GM12878 (cell line): ENCODE results near the gene CSDE1. TPM values are rescaled to one million over a fixed set of nuclear protein-coding genes. Genes with fewer than 3 reads are reported as not detected.

Experiments used
- BHLHE40 ChIP-seq, 2 experiments: fragments of 450-650 bp in 1 of 2; IDR thresholded peaks; 2 replicates each; pipeline ENCODE4 v1.6.1; 2011 to 2017; ENCODE audit warnings: low read depth in 2 of 2, borderline replicate concordance in 1 of 2, improper control_type of control experiment in 1 of 2, low read length in 1 of 2, mild to moderate bottlenecking in 1 of 2
- EED ChIP-seq: sonication (generic); IDR thresholded peaks from 2 replicates; pipeline ENCODE4 v1.6.1; 2016; ENCODE audit warnings: antibody characterized with exemption, low read depth
- EP300 ChIP-seq, 2 experiments: fragments of 150-350 bp in 1 of 2; IDR thresholded peaks; 2 replicates each; pipeline ENCODE4 v1.6.1; 2011 to 2012; ENCODE audit warnings: low read depth in 2 of 2, low read length in 2 of 2, borderline replicate concordance in 1 of 2, improper control_type of control experiment in 1 of 2, inconsistent platforms in 1 of 2; ENCODE audit not compliant: control insufficient read depth in 1 of 2
- ETV6 ChIP-seq, 2 experiments: fragments of 450-650 bp in 1 of 2; IDR thresholded peaks in 1 of 2; conservative IDR thresholded peaks in 1 of 2; 2 replicates each; pipeline ENCODE4 v1.6.1; 2014; ENCODE audit warnings: antibody characterized with exemption in 1 of 2, borderline replicate concordance in 1 of 2, low read depth in 1 of 2, mild to moderate bottlenecking in 1 of 2, moderate library complexity in 1 of 2
- JUND ChIP-seq: IDR thresholded peaks from 2 replicates; pipeline ENCODE4 v1.6.1; 2012; ENCODE audit warnings: low read depth, mild to moderate bottlenecking, low read length, improper control_type of control experiment, moderate library complexity
- KAT2A ChIP-seq: conservative IDR thresholded peaks from 2 replicates; pipeline ENCODE4 v1.6.1; 2011; ENCODE audit warnings: low read depth, low read length; ENCODE audit not compliant: control insufficient read depth
- MTA3 ChIP-seq: IDR thresholded peaks from 2 replicates; pipeline ENCODE4 v1.6.1; 2012; ENCODE audit warnings: low read length, inconsistent platforms, borderline replicate concordance
- MYC ChIP-seq: IDR thresholded peaks from 2 replicates; pipeline ENCODE4 v1.6.1; 2011; ENCODE audit warnings: mild to moderate bottlenecking, low read length, moderate library complexity, inconsistent platforms; ENCODE audit not compliant: insufficient read depth, insufficient replicate concordance, insufficient read length, severe bottlenecking
- NFIC ChIP-seq: IDR thresholded peaks from 2 replicates; pipeline ENCODE4 v1.6.1; 2012; ENCODE audit warnings: low read depth, mild to moderate bottlenecking, inconsistent platforms, low read length, moderate library complexity
- RAD51 ChIP-seq: fragments of 450-650 bp; IDR thresholded peaks from 2 replicates; pipeline ENCODE4 v1.6.1; 2016; ENCODE audit warnings: moderate library complexity, mild to moderate bottlenecking, inconsistent platforms
- RELA ChIP-seq: fragments of 450-650 bp; IDR thresholded peaks from 2 replicates; pipeline ENCODE4 v1.8.0; 2014; ENCODE audit warnings: borderline replicate concordance; ENCODE audit not compliant: partially characterized antibody
- SMARCA5 ChIP-seq: fragments of 450-650 bp; IDR thresholded peaks from 2 replicates; pipeline ENCODE4 v1.6.1; 2017; ENCODE audit warnings: mild to moderate bottlenecking
- SREBF1 ChIP-seq: IDR thresholded peaks from 2 replicates; pipeline ENCODE4 v1.6.1; 2012; ENCODE audit warnings: mild to moderate bottlenecking, low read length
- STAT1 ChIP-seq: fragments of 450-650 bp; conservative IDR thresholded peaks from 2 replicates; pipeline ENCODE4 v1.6.1; 2014; ENCODE audit warnings: antibody characterized with exemption, mild to moderate bottlenecking
- ZNF207 ChIP-seq: fragments of 450-650 bp; IDR thresholded peaks from 2 replicates; pipeline ENCODE4 v1.6.1; 2014; ENCODE audit warnings: antibody characterized with exemption, mild to moderate bottlenecking, borderline replicate concordance
- ZSCAN29 ChIP-seq: fragments of 450-650 bp; IDR thresholded peaks from 2 replicates; pipeline ENCODE4 v1.6.1; 2017; ENCODE audit warnings: mild to moderate bottlenecking, moderate library complexity
- polyA plus RNA-seq, 11 experiments: library from polyadenylated mRNA; depleted of rRNA in 4 of 11; unstranded in 6 of 11; stranded (reverse) in 5 of 11; fragments of >200 nt; fragmentation: Nextera tagmentation in 4 of 11; fragmentation: Illumina TruSeq in 1 of 11; extraction: Ambion mirVana in 4 of 11; extraction: Trizol in 1 of 11; gene quantifications; 1 replicate in 1 of 11; 2 replicates in 10 of 11; pipeline versions ENCODE4 v1.2.1 to v1.2.3, GENCODE V29; 2011 to 2016; ENCODE audit warnings: inconsistent platforms in 2 of 11, missing spikeins in 2 of 11, low read depth in 1 of 11
- total RNA-seq, 4 experiments: library from RNA; depleted of rRNA in 3 of 4; stranded (reverse); fragments of >200 nt in 3 of 4; fragmentation: Illumina TruSeq in 1 of 4; extraction: Trizol in 1 of 4; gene quantifications; 2 replicates each; pipeline versions ENCODE4 v1.2.1 to v1.2.3, GENCODE V29; 2013 to 2021
- TF ChIP-seq, protein P1 (sequence below): IDR thresholded peaks from 2 replicates; pipeline ENCODE4 v1.6.1; 2012; ENCODE audit warnings: mild to moderate bottlenecking, low read depth, low read length
- TF ChIP-seq, protein P2 (sequence below): fragments of 150-350 bp; IDR thresholded peaks from 2 replicates; pipeline ENCODE4 v1.6.1; 2014; ENCODE audit warnings: mild to moderate bottlenecking, low read depth, low read length
- TF ChIP-seq, protein P3 (sequence below): IDR thresholded peaks from 2 replicates; pipeline ENCODE4 v1.6.1; 2011; ENCODE audit warnings: mild to moderate bottlenecking, low read depth, low read length, moderate library complexity; ENCODE audit not compliant: insufficient replicate concordance
- TF ChIP-seq, protein P4 (sequence below): fragments of 450-650 bp; IDR thresholded peaks from 2 replicates; pipeline ENCODE4 v1.6.1; 2017; ENCODE audit warnings: borderline replicate concordance

CSDE1 gene
- total and polyA plus RNA-seq, 10 of the 15 experiments (the other 5 are each of a cell fraction or from before 2014, with no cell fraction given): 130 to 390 (median 246) TPM

DNA sequence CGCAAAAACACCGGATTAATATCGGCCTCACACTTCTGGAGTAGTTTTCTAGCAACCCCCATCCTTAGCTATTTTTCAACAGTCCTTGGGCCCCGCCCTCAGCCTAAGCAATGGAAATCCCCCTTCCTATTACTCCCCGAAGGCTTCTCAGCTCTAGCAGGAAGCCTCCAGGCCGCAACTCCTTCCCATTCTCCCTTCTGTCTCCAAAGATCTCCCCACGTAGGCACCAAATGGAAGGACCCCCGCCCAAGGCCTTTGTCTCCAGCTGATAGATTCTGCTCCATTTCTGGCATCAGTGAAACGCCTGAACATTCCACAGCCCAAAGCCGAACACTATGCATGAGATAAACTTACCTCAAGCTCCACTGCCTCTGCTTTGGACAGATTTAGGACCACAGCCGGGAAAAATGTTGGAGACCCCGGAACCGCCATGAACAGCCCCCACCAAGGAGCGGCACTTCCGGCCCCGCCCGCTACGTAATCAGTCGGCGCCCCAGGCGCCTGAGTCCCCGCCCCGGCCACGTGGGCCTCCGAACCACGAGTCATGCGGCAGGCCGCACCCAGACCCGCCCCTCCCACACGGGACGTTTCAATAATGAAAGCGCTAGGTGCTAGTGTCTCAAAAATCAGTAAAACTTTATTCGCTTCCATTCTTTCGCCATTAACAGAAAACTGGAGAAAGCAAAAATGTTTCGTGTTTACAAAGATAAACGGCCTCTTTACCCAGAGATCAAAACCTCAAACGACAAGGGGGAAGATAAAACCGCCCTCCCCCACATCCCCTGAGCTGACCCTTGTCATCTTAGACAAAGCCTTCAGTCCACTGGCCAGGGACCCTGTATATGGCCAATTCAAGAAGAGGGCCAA is 41.2 kb downstream of the CSDE1 start, which contains the start of gene NRAS (continued):
- TF ChIP-seq, protein P1, sequence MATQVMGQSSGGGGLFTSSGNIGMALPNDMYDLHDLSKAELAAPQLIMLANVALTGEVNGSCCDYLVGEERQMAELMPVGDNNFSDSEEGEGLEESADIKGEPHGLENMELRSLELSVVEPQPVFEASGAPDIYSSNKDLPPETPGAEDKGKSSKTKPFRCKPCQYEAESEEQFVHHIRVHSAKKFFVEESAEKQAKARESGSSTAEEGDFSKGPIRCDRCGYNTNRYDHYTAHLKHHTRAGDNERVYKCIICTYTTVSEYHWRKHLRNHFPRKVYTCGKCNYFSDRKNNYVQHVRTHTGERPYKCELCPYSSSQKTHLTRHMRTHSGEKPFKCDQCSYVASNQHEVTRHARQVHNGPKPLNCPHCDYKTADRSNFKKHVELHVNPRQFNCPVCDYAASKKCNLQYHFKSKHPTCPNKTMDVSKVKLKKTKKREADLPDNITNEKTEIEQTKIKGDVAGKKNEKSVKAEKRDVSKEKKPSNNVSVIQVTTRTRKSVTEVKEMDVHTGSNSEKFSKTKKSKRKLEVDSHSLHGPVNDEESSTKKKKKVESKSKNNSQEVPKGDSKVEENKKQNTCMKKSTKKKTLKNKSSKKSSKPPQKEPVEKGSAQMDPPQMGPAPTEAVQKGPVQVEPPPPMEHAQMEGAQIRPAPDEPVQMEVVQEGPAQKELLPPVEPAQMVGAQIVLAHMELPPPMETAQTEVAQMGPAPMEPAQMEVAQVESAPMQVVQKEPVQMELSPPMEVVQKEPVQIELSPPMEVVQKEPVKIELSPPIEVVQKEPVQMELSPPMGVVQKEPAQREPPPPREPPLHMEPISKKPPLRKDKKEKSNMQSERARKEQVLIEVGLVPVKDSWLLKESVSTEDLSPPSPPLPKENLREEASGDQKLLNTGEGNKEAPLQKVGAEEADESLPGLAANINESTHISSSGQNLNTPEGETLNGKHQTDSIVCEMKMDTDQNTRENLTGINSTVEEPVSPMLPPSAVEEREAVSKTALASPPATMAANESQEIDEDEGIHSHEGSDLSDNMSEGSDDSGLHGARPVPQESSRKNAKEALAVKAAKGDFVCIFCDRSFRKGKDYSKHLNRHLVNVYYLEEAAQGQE: 0 out of 2 replicates have a peak, but pooled peaks have one; percentile 10
- peak; percentile 75; the same call in 1 of the 2 replicates for TF ChIP-seq MTA3
- TF ChIP-seq STAT1: peak; percentile 78; the same call in 1 of the 2 replicates
- peak; percentile 78 to 80 for TF ChIP-seq BHLHE40 (IDR thresholded peaks at IDR 0.05; ENCODE audit: borderline replicate concordance in 1 of 2, low read depth in 2 of 2, low read length in 1 of 2)
- TF ChIP-seq ZSCAN29: no peak
- peak in 1 of 2 experiments; percentile 30; a peak in 1 of 4 replicates for TF ChIP-seq EP300 (IDR thresholded peaks at IDR 0.05; ENCODE audit: borderline replicate concordance in 1 of 2, control insufficient read depth in 1 of 2, low read depth in 2 of 2, low read length in 2 of 2)
- TF ChIP-seq EED: no peak; the same call in 1 of the 2 replicates
- peak; percentile 88; the same call in 1 of the 2 replicates for TF ChIP-seq ZNF207
- no peak for TF ChIP-seq KAT2A
- no peak for TF ChIP-seq ETV6 (conservative IDR thresholded peaks at IDR 0.05 in 1 of 2, IDR thresholded peaks at IDR 0.05 in 1 of 2; ENCODE audit: borderline replicate concordance in 1 of 2, low read depth in 1 of 2)
- TF ChIP-seq, protein P2, sequence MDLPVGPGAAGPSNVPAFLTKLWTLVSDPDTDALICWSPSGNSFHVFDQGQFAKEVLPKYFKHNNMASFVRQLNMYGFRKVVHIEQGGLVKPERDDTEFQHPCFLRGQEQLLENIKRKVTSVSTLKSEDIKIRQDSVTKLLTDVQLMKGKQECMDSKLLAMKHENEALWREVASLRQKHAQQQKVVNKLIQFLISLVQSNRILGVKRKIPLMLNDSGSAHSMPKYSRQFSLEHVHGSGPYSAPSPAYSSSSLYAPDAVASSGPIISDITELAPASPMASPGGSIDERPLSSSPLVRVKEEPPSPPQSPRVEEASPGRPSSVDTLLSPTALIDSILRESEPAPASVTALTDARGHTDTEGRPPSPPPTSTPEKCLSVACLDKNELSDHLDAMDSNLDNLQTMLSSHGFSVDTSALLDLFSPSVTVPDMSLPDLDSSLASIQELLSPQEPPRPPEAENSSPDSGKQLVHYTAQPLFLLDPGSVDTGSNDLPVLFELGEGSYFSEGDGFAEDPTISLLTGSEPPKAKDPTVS: no peak
- no peak; the same call in none of the 2 replicates for TF ChIP-seq NFIC
- no peak for TF ChIP-seq SREBF1
- TF ChIP-seq, protein P3, sequence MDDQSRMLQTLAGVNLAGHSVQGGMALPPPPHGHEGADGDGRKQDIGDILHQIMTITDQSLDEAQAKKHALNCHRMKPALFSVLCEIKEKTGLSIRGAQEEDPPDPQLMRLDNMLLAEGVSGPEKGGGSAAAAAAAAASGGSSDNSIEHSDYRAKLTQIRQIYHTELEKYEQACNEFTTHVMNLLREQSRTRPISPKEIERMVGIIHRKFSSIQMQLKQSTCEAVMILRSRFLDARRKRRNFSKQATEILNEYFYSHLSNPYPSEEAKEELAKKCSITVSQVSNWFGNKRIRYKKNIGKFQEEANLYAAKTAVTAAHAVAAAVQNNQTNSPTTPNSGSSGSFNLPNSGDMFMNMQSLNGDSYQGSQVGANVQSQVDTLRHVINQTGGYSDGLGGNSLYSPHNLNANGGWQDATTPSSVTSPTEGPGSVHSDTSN: no peak
- peak; percentile 93 for TF ChIP-seq MYC
- no peak for TF ChIP-seq JUND
- peak; percentile 94 for TF ChIP-seq RAD51
- TF ChIP-seq, protein P4, sequence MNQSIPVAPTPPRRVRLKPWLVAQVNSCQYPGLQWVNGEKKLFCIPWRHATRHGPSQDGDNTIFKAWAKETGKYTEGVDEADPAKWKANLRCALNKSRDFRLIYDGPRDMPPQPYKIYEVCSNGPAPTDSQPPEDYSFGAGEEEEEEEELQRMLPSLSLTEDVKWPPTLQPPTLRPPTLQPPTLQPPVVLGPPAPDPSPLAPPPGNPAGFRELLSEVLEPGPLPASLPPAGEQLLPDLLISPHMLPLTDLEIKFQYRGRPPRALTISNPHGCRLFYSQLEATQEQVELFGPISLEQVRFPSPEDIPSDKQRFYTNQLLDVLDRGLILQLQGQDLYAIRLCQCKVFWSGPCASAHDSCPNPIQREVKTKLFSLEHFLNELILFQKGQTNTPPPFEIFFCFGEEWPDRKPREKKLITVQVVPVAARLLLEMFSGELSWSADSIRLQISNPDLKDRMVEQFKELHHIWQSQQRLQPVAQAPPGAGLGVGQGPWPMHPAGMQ: no peak
- TF ChIP-seq SMARCA5: peak; percentile 92
- TF ChIP-seq RELA: peak; percentile 67
